KG1 (cell line): Measurements from ENCODE around the gene TCP11X1.
"Not testable (repeated sequence)": the region's sequence is repeated elsewhere in the genome, so short reads cannot be mapped to it uniquely, and the experiment has no call there.

Source experiments
- DNase-seq: peaks from one replicate; lab custom pipeline; 2025; lab: John Stamatoyannopoulos, UW

Gene TCP11X1

DNA sequence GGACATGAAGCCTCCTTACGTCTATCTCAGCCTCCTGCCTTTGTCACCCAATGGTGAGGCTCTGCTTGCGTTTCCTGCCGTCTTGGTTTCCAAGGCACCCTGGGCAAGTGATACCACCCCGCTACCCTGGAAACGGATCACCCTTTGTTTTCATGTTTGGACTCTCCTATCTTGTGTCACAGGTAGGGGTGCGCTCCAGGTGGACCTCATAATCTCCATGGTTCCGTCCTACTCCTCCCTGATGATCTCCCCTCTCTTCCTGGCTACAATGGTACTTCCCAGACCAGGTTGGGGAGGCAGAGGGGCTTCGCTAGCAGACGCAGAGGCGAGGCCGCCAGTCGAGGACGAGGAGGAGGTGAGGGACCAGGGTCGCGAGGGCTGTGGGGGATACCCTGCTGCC, at the start of gene TCP11X1:
TSS of gene TCP11X1 (plus strand) at position 316 of the 400 bp plus-strand sequence.
- DNase-seq, result not testable (repeated sequence)

- DNase-seq, result no peak
Measured at GRCh38 chrX:102185967-102186720, 29.0 kb upstream of the TCP11X1 start.

GRCh38 chrX:102207940-102208339, 7.2 kb upstream of the TCP11X1 start:
- not testable (repeated sequence) for DNase-seq

DNA sequence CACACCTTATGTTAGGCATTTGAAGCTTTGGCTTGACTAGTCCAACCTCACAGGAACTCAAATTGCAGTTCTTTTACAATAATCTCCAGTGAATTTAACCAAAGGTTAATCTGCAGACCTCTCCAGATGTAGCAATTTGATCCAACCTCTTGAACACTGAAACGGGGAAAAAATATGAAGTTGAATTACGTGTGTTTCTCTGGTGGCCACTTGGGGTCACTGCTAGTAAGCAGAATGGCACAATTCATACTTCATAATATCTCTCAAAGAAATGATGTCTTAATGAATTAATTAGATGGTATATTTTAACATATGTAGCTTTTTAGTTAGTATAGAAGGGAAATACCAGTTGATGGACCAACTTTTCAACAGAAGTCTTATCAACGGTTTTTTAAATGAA, 1.4 kb downstream of the TCP11X1 start:
- not testable (repeated sequence) for DNase-seq

DNA sequence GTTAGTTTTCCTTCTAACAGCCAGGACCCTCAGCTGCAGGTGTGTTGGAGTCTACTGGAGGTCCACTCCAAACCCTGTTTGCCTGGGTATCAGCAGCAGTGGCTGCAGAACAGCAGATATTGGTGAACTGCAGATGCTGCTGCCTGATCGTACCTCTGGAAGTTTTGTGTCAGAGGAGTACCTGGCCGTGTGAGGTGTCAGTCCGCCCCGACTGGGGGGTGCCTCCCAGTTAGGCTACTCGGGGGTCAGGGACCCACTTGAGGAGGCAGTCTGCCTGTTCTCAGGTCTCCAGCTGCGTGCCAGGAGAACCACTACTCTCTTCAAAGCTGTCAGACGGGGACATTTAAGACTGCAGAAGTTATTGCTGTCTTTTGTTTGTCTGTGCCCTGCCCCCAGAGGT, 20.6 kb downstream of the TCP11X1 start:
- DNase-seq, result not testable (repeated sequence)

DNA sequence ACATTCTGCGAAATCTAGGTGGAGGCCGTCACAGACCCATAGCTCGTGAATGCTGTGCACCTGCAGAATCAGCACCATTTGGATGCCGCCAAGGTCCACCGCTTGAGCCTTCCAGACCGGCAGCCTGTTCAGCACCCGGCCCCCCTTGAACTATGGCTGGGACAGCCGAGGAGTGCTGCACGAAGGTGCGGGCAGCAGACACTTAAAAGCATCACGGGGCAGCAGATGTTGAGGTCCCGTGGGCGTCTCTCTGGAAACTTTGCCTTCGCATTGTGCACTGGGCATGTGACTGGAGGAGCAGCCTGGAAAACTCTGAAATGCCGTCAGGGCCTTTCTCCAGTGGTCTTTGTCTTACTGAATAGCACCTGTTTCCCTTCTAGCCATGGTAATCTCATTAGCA, 25.2 kb downstream of the TCP11X1 start:
- not testable (repeated sequence) for DNase-seq

- DNase-seq, result not testable (repeated sequence)
Measured at GRCh38 chrX:102246893-102247292, 31.8 kb downstream of the TCP11X1 start, which contains the start of gene NXF2. TSS of gene NXF2 (plus strand) at chrX:102247167. CDS start at chrX:102307079, 59,912 bp downstream.

- DNase-seq, result not testable (repeated sequence)
Measured at GRCh38 chrX:102272231-102272630, 57.1 kb downstream of the TCP11X1 start.
